PC-3 (cell line): ENCODE data around the gene OR52I1. TPM values are rescaled to one million over a fixed set of nuclear protein-coding genes. Genes with fewer than 3 reads are reported as not detected.
A peak's percentile ranks its signal among the peaks of the same experiment; 100 is the strongest.

Source experiments
- ATAC-seq: fragments of 200-7000 bp; cut with Tn5 transposase; 2 replicates; pipeline ENCODE4 v1.9.1; 2020; ENCODE audit warnings: mild to moderate bottlenecking, moderate library complexity
- BruUV-seq: library from RNA; stranded (reverse); fragments of 400-500 nt; replicated peaks from 2 replicates; lab custom pipeline; 2021; lab: Mats Ljungman, UMichigan
- CTCF ChIA-PET: fragments of 300-600 bp; sonication (Branson Sonifier 250); formaldehyde crosslinking; loops from one replicate; lab custom pipeline; 2022; ENCODE audit warnings: antibody characterized with exemption; lab: Charles Lee
- POLR2A ChIA-PET: fragments of 300-600 bp; sonication (Branson Sonifier 250); formaldehyde crosslinking; loops from one replicate; lab custom pipeline; 2022; ENCODE audit warnings: antibody characterized with exemption; ENCODE audit not compliant: unreplicated experiment; lab: Charles Lee
- DNase-seq: peaks from one replicate; pipeline ENCODE4 v3.0.0-alpha.2; 2015
- H2AFZ ChIP-seq: fragments of 300-600 bp; sonication (generic); 2 replicates; pipeline ENCODE4 v1.6.0; 2016; ENCODE audit warnings: antibody characterized with exemption, low read length
- H3F3A ChIP-seq: fragments of 300-600 bp; sonication (generic); one replicate; pipeline ENCODE4 v1.6.0; 2017; ENCODE audit warnings: antibody characterized with exemption, low read length, control low read depth, mild to moderate bottlenecking; ENCODE audit not compliant: unreplicated experiment
- H3K27ac ChIP-seq: fragments of 300-600 bp; sonication (generic); 2 replicates; pipeline ENCODE4 v1.5.1; 2016; ENCODE audit warnings: mild to moderate bottlenecking, low read length
- H3K27me3 ChIP-seq: fragments of 300-600 bp; sonication (generic); 2 replicates; pipeline ENCODE4 v1.6.1; 2016; ENCODE audit warnings: low read length, mixed read lengths
- H3K36me3 ChIP-seq: fragments of 300-600 bp; sonication (generic); 2 replicates; pipeline ENCODE4 v1.6.1; 2016; ENCODE audit warnings: low read depth, mixed run types, low read length, mixed read lengths
- H3K4me1 ChIP-seq: fragments of 300-600 bp; sonication (generic); 2 replicates; pipeline ENCODE4 v1.5.1; 2016; ENCODE audit warnings: low read length; ENCODE audit not compliant: insufficient read depth
- H3K4me2 ChIP-seq: fragments of 300-600 bp; sonication (generic); 2 replicates; pipeline ENCODE4 v1.6.0; 2016; ENCODE audit warnings: low read length
- H3K4me3 ChIP-seq: fragments of 300-600 bp; sonication (generic); 2 replicates; pipeline ENCODE4 v1.5.1; 2016; ENCODE audit warnings: mild to moderate bottlenecking, low read length, mixed read lengths
- H3K79me2 ChIP-seq: fragments of 300-600 bp; sonication (generic); 2 replicates; pipeline ENCODE4 v1.6.1; 2017; ENCODE audit warnings: low read length, mixed read lengths
- H3K9ac ChIP-seq: fragments of 300-600 bp; sonication (generic); 2 replicates; pipeline ENCODE4 v1.6.0; 2016; ENCODE audit warnings: mild to moderate bottlenecking, low read length
- H3K9me2 ChIP-seq: fragments of 300-600 bp; sonication (generic); replicated peaks from 2 replicates; pipeline ENCODE4 v1.6.1; 2016; ENCODE audit warnings: mixed run types, low read length, mixed read lengths
- H3K9me3 ChIP-seq: fragments of 300-600 bp; sonication (generic); 2 replicates; pipeline ENCODE4 v1.6.1; 2016; ENCODE audit warnings: low read length, mixed read lengths
- H4K20me1 ChIP-seq: fragments of 300-600 bp; sonication (generic); 2 replicates; pipeline ENCODE4 v1.6.1; 2016; ENCODE audit warnings: low read length, mixed read lengths
- EZH2 ChIP-seq: fragments of 300-600 bp; sonication (generic); IDR thresholded peaks from one replicate; pipeline ENCODE4 v1.6.1; 2017; ENCODE audit warnings: antibody characterized with exemption, mild to moderate bottlenecking, low read length; ENCODE audit not compliant: unreplicated experiment
- EZH2phosphoT487 ChIP-seq: fragments of 300-600 bp; sonication (generic); IDR thresholded peaks from 2 replicates; pipeline ENCODE4 v1.6.1; 2018; ENCODE audit warnings: mild to moderate bottlenecking, antibody characterized with exemption, low read length, borderline replicate concordance
- intact Hi-C: fragments of 100-400 bp; cut with micrococcal nuclease; formaldehyde crosslinking; loops from 2 replicates; pipeline ENCODE4 v1.9.0; 2023
- total RNA-seq: library from RNA; depleted of rRNA; stranded (reverse); fragments of >200 nt; gene quantifications from 2 replicates; pipeline ENCODE4 v1.2.3, GENCODE V29; 2014
- TF ChIP-seq, protein P1 (sequence below): fragments of 300-600 bp; sonication (generic); conservative IDR thresholded peaks from 2 replicates; pipeline ENCODE4 v1.5.1; 2017; ENCODE audit warnings: antibody characterized with exemption, low read depth, mild to moderate bottlenecking, low read length

The OR52I1 gene
- total RNA-seq, 1 experiment from 2014 or later: not detected

DNA sequence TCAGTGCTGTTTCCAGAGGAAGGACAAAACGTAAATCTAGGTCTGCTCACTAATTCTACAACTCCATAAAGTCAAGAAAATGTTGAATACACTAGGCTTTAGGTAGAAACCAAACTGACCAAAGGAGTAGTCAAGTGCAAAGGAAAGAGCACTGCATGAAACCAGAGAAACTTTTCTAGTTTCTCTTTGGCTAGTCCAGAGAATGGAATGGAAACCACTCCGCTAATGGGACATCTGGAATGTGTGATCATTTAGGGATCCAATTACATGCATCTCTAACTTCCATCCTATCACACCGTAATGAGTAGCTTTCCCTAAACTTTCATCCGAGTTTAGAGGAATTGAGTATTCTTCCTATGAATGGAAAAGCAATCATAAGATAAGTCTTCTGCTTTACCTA is 46.4 kb upstream of the OR52I1 start:
- no peak overlapping the region for H2AFZ ChIP-seq
- no peak overlapping the region for H3K27ac ChIP-seq
- no peaks in the 10 kb centered on the region for H4K20me1 ChIP-seq
- H3K4me3 ChIP-seq: no peak overlapping the region
- ATAC-seq: no peak
- no peaks in the 10 kb centered on the region for H3K9me3 ChIP-seq
- H3K27me3 ChIP-seq: 0 out of 2 replicates have a peak, but pooled peaks cover 5% of the 10 kb centered on the region
- no peaks in the 10 kb centered on the region for H3K9me2 ChIP-seq
- H3K4me1 ChIP-seq: peaks cover 6% of the 10 kb centered on the region; the same call in 1 of the 2 replicates
- no peaks in the 10 kb centered on the region for H3K79me2 ChIP-seq
- H3F3A ChIP-seq: no peaks in the 10 kb centered on the region
- no peak for DNase-seq
- intact Hi-C loops: no loop called here
- no peak overlapping the region for H3K4me2 ChIP-seq
- no peak overlapping the region for H3K9ac ChIP-seq
- BruUV-seq: no TSS peak
- TF ChIP-seq, protein P1, sequence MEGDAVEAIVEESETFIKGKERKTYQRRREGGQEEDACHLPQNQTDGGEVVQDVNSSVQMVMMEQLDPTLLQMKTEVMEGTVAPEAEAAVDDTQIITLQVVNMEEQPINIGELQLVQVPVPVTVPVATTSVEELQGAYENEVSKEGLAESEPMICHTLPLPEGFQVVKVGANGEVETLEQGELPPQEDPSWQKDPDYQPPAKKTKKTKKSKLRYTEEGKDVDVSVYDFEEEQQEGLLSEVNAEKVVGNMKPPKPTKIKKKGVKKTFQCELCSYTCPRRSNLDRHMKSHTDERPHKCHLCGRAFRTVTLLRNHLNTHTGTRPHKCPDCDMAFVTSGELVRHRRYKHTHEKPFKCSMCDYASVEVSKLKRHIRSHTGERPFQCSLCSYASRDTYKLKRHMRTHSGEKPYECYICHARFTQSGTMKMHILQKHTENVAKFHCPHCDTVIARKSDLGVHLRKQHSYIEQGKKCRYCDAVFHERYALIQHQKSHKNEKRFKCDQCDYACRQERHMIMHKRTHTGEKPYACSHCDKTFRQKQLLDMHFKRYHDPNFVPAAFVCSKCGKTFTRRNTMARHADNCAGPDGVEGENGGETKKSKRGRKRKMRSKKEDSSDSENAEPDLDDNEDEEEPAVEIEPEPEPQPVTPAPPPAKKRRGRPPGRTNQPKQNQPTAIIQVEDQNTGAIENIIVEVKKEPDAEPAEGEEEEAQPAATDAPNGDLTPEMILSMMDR: no peak
- TF ChIP-seq EZH2phosphoT487 (no peak), EZH2 (no peak)
- ChIA-PET CTCF (no interaction called here), POLR2A (no interaction called here)
- H3K36me3 ChIP-seq: no peaks in the 10 kb centered on the region

DNA sequence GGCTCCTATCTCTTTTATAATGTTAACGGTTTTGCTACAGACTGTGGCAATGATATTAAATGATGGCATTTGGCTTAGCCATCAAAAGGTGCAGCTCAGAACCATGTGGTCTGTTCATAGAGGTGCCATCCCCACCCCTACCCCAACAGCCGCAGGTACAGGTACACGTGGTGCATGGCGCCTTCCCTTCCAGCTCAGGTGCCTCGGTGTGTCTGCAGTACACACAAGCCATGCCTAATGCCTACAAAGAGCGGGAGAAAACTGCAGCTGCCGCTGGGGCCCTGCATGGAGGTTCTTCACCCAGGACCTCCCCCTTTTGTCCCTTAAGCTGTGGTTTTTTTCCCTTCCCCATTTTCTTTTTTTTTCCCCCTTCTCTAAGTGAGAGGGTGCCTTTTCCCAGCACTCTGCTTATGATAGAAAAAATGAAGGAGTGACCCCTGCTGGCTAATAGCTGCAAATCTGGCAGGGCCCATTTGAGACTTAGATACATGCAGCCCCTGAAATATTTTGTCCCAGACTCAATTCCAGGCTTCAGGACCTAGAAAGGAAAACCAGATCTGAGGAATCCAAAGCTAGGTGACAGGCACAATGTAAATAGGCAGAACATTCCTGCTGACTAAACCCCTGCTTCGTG is 42.4 kb upstream of the OR52I1 start:
- Histone ChIP-seq H4K20me1 (no peaks in the 10 kb centered on the region), H2AFZ (no peak overlapping the region), H3K27ac (no peak overlapping the region), H3K27me3 (no peaks in the 10 kb centered on the region), H3F3A (no peaks in the 10 kb centered on the region), H3K4me1 (no peaks in the 10 kb centered on the region), H3K9me3 (no peaks in the 10 kb centered on the region), H3K4me3 (no peak overlapping the region), H3K79me2 (no peaks in the 10 kb centered on the region), H3K9ac (no peak overlapping the region), H3K4me2 (no peak overlapping the region), H3K36me3 (no peaks in the 10 kb centered on the region), H3K9me2 (no peaks in the 10 kb centered on the region)
- DNase-seq: peak; percentile 42
- peak; percentile 62 for ATAC-seq
- CTCF ChIA-PET: interaction anchor here (0.6 to 1.1 kb wide), 3 partner anchors 131 to 370 kb away, joined by 8 read pairs; no protein-coding TSS in a partner anchor
- no TSS peak for BruUV-seq
- POLR2A ChIA-PET: no interaction called here
- intact Hi-C loops: no loop called here
- TF ChIP-seq, protein P1: peak; percentile 65
- TF ChIP-seq EZH2phosphoT487: no peak
